ENCODE results near the gene BIRC5.
"Not testable (repeated sequence)": the region's sequence is repeated elsewhere in the genome, so short reads cannot be mapped to it uniquely, and the experiment has no call there.

The BIRC5 gene

GRCh38 chr17:78252701-78253635 lies 38.9 kb downstream of the BIRC5 start:
- Histone ChIP-seq H3K27me3 (ENCODE audit: insufficient read depth, low read depth) (no peaks in the 10 kb centered on the region), H2AFZ (ENCODE audit: low read depth) (no peak overlapping the region), H4K20me1 (ENCODE audit: insufficient read depth) (no peaks in the 10 kb centered on the region), H3K27ac (peak overlapping the region; percentile 38; the same call in 1 of the 2 replicates), H3K4me3 (IDR thresholded peaks at IDR 0.05; ENCODE audit: insufficient read depth, low read depth, low read length) (no peak overlapping the region), H3K36me3 (ENCODE audit: insufficient read depth) (no peaks in the 10 kb centered on the region), H3K9ac (no peak overlapping the region), H3K79me2 (ENCODE audit: insufficient read depth, low read depth) (no peaks in the 10 kb centered on the region), H3K4me1 (ENCODE audit: low read depth, poor library complexity, severe bottlenecking) (peaks cover 71% of the 10 kb centered on the region), H3K4me2 (peak overlapping the region; percentile 85)
- no peak for TF ChIP-seq CTCF (conservative IDR thresholded peaks at IDR 0.05; ENCODE audit: low read depth, low read length)

DNA sequence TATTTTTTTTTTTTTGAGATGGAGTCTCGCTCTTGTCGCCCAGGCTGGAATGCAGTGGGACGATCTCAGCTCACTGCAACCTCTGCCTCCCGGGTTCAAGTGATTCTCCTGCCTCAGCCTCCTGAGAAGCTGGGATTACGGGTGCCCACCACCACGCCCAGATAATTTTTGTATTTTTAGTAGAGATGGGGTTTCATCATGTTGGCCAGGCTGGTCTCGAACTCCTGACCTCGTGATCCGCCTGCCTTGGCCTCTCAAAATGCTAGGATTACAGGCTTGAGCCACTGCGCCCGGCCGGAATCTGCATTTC lies 39.5 kb downstream of the BIRC5 start:
- Histone ChIP-seq H3K9ac (peak overlapping the region; percentile 95; the same call in 1 of the 2 replicates), H3K4me1 (ENCODE audit: low read depth, poor library complexity, severe bottlenecking) (peaks cover 78% of the 10 kb centered on the region), H3K4me2 (peak overlapping the region; percentile 82), H2AFZ (ENCODE audit: low read depth) (peak overlapping the region; percentile 95; the same call in 1 of the 2 replicates), H3K27ac (peak overlapping the region; percentile 77; the same call in 1 of the 2 replicates)
- H3K27me3 ChIP-seq (ENCODE audit: insufficient read depth, low read depth); H4K20me1 ChIP-seq (ENCODE audit: insufficient read depth); H3K36me3 ChIP-seq (ENCODE audit: insufficient read depth); H3K79me2 ChIP-seq (ENCODE audit: insufficient read depth, low read depth); H3K4me3 ChIP-seq (IDR thresholded peaks at IDR 0.05; ENCODE audit: insufficient read depth, low read depth, low read length): not testable (repeated sequence)

DNA sequence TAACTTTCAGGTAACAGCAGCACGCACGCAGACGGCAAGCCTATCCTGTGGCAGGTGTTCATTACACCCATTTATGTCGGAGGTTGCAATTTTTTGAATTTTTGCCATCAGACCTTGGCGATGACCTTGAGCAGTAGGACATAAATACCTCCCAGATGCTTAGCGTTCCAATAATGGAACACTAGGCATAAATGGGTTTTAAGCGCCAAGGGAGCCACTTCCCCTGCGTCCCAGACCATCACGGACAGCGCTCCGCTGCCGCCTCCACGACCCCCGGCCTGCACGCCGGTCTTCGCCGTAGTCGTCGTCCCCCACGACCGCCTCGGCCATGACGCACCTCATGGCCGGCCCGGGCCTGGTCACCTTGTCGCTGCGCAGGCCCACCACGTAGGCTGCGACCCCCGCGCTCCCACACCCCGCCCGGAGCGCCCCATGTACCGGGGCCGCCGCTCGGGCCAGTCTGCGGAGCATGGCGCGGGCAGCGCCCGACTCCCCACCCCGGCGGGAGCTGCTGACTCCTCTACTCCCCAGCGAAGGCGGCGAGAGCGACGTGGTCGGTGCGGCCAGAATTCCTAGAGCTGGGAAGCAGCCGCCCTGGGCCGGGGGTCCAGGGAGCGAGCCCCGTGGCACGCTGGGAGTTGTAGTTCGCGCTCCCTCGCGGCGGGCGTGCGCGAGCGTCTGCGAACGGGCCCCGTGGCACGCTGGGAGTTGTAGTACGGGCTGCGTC lies 40.1 kb downstream of the BIRC5 start:
- Histone ChIP-seq H3K79me2 (ENCODE audit: insufficient read depth, low read depth) (no peaks in the 10 kb centered on the region), H4K20me1 (ENCODE audit: insufficient read depth) (no peaks in the 10 kb centered on the region), H3K9ac (peak overlapping the region; percentile 95), H3K27ac (peak overlapping the region; percentile 77), H3K4me2 (peak overlapping the region; percentile 82), H3K27me3 (ENCODE audit: insufficient read depth, low read depth) (no peaks in the 10 kb centered on the region), H3K36me3 (ENCODE audit: insufficient read depth) (no peaks in the 10 kb centered on the region), H2AFZ (ENCODE audit: low read depth) (peak overlapping the region; percentile 95), H3K4me3 (IDR thresholded peaks at IDR 0.05; ENCODE audit: insufficient read depth, low read depth, low read length) (peak overlapping the region; percentile 18), H3K4me1 (ENCODE audit: low read depth, poor library complexity, severe bottlenecking) (peaks cover 82% of the 10 kb centered on the region)
- no peak for TF ChIP-seq CTCF (conservative IDR thresholded peaks at IDR 0.05; ENCODE audit: low read depth, low read length)

DNA sequence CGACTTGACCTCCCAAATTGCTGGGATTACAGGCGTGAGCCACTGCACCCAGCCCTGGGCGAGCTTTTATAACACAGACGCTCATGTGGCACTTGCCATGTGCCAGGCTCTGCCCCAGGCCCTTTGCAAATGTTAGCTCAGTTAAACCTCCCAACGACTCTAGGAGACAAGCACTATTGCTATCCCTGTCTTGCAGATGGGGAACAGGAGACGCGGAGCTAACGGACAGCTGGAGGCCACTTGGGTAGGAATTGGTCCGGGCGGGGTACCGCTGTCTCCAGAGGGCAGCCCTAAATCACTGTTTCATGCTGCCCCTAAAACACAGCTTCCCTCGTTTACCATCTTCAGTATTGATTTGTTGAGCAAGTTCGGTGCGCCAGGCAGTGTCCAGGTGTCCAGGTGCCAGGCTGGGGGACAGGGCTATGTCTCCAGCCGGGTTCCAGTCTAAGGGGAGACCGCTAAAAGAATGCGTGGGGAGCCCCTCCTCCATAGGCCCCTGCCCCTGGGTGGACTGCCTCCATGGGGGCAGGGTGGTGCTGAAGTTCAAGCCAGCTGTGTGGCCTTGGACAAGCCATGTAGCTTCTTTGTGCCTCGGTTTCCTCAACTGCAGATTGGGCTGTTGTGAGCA lies 41.1 kb downstream of the BIRC5 start:
- no peak for TF ChIP-seq CTCF (conservative IDR thresholded peaks at IDR 0.05; ENCODE audit: low read depth, low read length)

More for the DNA sequence above, 41.1 kb downstream of the BIRC5 start:
- H3K27me3 ChIP-seq (ENCODE audit: insufficient read depth, low read depth): no peaks in the 10 kb centered on the region
- peak overlapping the region; percentile 18 for H3K4me3 ChIP-seq (IDR thresholded peaks at IDR 0.05; ENCODE audit: insufficient read depth, low read depth, low read length)
- H3K27ac ChIP-seq: peak overlapping the region; percentile 95; the same call in 1 of the 2 replicates
- H3K36me3 ChIP-seq (ENCODE audit: insufficient read depth): no peaks in the 10 kb centered on the region
- no peak overlapping the region; the same call in 1 of the 2 replicates for H3K4me2 ChIP-seq
- no peaks in the 10 kb centered on the region for H4K20me1 ChIP-seq (ENCODE audit: insufficient read depth)
- H2AFZ ChIP-seq (ENCODE audit: low read depth): no peak overlapping the region
- H3K79me2 ChIP-seq (ENCODE audit: insufficient read depth, low read depth): 0 out of 2 replicates have a peak, but pooled peaks cover under 1% of the 10 kb centered on the region
- H3K4me1 ChIP-seq (ENCODE audit: low read depth, poor library complexity, severe bottlenecking): peaks cover 91% of the 10 kb centered on the region
- no peak overlapping the region for H3K9ac ChIP-seq
